ENCODE measurements around the gene NISCH. TPM values are rescaled to one million over a fixed set of nuclear protein-coding genes. Genes with fewer than 3 reads are reported as not detected.

Gene NISCH
- total RNA-seq, 2 experiments from 2014 or later: 73.8 to 75.0 TPM

DNA sequence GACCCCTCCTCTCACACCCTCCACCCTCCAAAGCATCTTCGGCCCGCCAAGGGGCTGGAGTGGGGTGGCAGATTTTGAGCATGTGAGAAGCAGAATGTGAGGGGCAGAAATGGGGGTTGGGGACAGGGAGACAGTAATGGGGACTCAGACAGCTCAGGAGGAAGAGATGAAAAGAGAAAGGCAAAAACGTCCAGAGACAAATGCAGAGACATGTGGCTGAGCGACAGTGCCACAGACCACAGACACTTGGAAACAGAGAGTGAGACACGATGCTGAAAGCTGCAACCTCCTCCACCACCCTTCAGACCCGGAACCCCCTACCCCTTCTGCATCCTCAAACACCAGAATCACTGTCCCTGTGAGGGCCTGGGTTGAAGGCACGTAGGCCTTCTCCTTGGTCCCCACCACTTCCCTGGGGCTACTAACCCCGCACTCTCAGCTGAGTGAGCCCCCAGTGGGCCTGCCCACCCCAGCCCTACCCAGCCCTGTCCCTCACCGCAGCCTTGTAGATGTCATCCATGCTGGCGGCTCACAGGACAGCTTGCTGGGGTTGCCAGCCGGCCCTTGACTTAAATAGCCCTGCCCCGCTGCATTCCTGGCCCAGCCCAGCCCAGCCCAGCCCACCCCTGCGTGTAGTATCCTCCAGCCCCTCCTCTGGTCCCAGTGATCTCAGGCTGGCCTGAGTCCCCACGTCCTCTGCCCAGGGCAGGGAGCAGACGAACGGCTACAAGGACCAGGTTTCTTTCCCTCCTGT lies 1.7 kb upstream of the NISCH start, which contains the start of gene TNNC1:
TNNC1 (minus strand) TSS at position 546 of the 754 bp plus-strand sequence; CDS start at position 520, 26 bp downstream.
- peak within 1 kb of the TSS; percentile 92 for H3K4me3 Mint-ChIP-seq
- POLR2A ChIA-PET: interaction anchor here (2.6 kb wide), 1 partner anchor 8 kb away, joined by 9 read pairs; the partner anchor contains the start of gene SEMA3G
- H3K27me3 Mint-ChIP-seq: no peaks in the 10 kb centered on the region
- H3K36me3 Mint-ChIP-seq (ENCODE audit: low read depth): peaks cover 20% of the 10 kb centered on the region
- H3K27ac Mint-ChIP-seq: peak within 1 kb of the TSS; percentile 70
- H3K9me3 Mint-ChIP-seq: no peaks in the 10 kb centered on the region
- CTCF ChIA-PET: interaction anchor here (1.0 to 10.9 kb wide), 3 partner anchors 8 to 41 kb away, joined by 3 to 151 read pairs (median 4); partner anchors contain the start of gene SEMA3G
- peaks cover 34% of the 10 kb centered on the region for H3K4me1 Mint-ChIP-seq
- DNase-seq: no peak

DNA sequence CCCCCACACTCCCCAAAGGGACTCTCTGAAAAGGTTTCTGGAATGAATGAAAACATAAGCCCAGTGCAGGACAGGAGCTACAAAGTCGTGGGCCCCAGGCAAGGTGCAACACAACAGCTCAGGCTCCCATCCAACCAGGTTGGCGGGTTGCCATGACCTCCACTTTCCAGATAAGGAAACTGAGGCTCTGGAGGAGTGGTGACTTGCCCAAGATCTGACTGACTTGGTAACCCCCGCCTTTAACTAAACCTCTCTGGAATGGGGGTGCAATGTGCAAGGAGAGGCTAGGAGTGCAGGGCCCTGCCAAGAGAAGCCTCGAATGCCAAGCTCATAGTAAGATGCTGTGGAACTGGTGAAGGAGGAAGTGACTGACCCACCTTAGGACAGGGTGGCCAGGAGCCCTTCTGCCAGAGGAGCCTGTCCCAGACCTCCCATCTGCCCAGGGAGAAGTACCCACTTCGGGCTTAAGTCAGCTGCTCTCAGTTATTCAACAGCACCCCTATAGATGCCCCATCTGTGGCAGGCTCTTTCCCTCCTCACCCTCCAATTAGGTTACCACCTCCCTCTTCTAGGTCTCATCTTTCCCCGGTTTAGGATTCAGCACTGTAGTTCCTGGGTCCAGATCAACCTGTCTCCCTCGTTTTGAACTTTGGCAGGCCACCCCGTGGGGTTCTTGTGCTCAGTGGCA lies 1.0 kb upstream of the NISCH start:
- ChIA-PET CTCF (interaction anchor here (1.0 to 1.6 kb wide), 2 partner anchors 9 to 42 kb away, joined by 3 to 4 read pairs; partner anchors contain the start of gene SEMA3G), POLR2A (interaction anchor here (0.6 to 2.6 kb wide), 2 partner anchors 9 to 214 kb away, joined by 3 to 9 read pairs; partner anchors contain the start of gene SEMA3G)

DNA sequence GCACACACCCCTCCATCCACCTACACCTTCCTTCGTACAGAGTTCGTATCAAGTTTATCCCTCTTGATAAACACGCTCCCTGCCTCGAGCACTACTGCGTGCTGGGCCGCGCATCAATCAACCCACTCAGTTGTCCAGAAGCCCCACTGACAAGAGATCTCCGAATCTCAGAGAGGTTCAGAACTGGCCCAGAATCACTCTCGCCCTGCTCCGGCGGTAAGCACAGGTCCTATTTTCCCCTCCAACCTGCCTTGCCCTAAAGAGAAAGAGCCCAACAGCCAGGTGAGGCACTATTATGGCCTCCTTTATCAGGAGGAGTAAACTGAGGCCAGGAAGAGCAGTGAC lies 494 bp upstream of the NISCH start:
- ChIA-PET CTCF (no interaction called here), POLR2A (interaction anchor here (0.6 to 2.6 kb wide), 2 partner anchors 9 to 214 kb away, joined by 3 to 9 read pairs; partner anchors contain the start of gene SEMA3G)
- Mint-ChIP-seq H3K9me3 (no peaks in the 10 kb centered on the region), H3K36me3 (ENCODE audit: low read depth) (peaks cover 24% of the 10 kb centered on the region), H3K27me3 (no peaks in the 10 kb centered on the region), H3K4me1 (peaks cover 34% of the 10 kb centered on the region), H3K4me3 (peak overlapping the region; percentile 92), H3K27ac (peak overlapping the region; percentile 70)
- no peak for DNase-seq

More for the DNA sequence above, 1.0 kb upstream of the NISCH start:
- Mint-ChIP-seq H3K27ac (peak overlapping the region; percentile 70), H3K9me3 (no peaks in the 10 kb centered on the region), H3K4me3 (peak overlapping the region; percentile 92), H3K27me3 (no peaks in the 10 kb centered on the region), H3K4me1 (peaks cover 34% of the 10 kb centered on the region), H3K36me3 (ENCODE audit: low read depth) (peaks cover 21% of the 10 kb centered on the region)
- DNase-seq: no peak

DNA sequence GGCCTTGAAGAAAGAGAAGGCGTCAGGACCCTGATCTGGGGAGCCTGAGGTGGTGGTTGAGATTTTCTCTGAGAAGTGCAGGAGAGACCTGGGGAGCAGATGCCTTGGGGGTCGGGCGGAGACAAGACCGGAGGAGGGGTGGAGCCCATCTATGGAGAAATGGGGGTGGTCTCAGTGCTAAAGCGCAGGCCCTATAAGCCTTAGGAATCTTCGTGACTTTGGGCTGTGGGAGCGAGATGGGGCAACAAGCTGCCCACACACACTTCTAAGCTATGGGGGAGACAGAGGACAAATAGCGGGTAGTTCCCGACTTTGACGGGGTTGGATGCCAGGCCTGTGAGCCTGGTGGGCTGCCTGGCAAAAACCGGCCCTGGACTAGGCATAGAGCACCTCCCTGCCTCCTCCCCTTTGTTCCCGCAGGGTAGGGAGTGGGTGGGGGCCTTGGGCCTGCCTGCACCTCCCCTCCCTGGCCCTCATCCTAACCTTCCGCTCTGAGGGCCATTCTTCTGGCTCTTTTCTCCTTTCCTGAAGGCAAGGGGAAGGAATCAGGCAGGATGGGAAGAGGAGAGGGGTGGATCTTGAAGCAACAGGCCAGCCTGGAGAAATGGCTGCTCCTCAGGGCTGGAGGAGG lies 880 bp downstream of the NISCH start:
- ChIA-PET CTCF (interaction anchor here (1.1 to 1.5 kb wide), 3 partner anchors 9 to 29 kb away, joined by 3 to 6 read pairs (median 3); partner anchors contain the start of gene SEMA3G), POLR2A (interaction anchor here (0.9 to 1.7 kb wide), 4 partner anchors 17 to 174 kb away, joined by 3 to 5 read pairs (median 4); no protein-coding TSS in a partner anchor)
- H3K36me3 Mint-ChIP-seq (ENCODE audit: low read depth): peaks cover 27% of the 10 kb centered on the region
- no peak for DNase-seq
- H3K4me3 Mint-ChIP-seq: peak overlapping the region; percentile 92
- peak overlapping the region; percentile 81 for H3K27ac Mint-ChIP-seq
- no peaks in the 10 kb centered on the region for H3K9me3 Mint-ChIP-seq
- H3K27me3 Mint-ChIP-seq: no peaks in the 10 kb centered on the region
- peaks cover 34% of the 10 kb centered on the region for H3K4me1 Mint-ChIP-seq

DNA sequence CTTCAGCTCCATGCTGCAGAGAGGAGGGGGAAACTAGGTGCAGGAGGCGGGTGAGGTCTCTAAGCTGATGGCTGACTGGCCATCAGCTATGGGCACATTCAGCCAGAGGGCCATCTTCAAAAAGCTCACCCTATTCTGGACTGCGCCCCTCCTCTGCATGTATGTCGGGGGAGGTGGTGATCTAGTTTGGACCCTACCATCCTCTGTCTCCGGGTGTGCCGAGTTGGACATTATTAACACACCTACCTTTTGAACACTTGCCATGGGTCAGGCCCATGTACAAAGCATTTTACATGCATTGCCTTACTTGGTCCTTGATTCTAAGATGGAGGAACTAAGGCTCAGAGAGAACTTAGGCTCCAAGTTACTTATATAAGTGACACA lies 1.4 kb downstream of the NISCH start:
- Mint-ChIP-seq H3K4me1 (peaks cover 34% of the 10 kb centered on the region), H3K9me3 (no peaks in the 10 kb centered on the region), H3K27ac (peak overlapping the region; percentile 69), H3K27me3 (no peaks in the 10 kb centered on the region), H3K36me3 (ENCODE audit: low read depth) (peaks cover 27% of the 10 kb centered on the region), H3K4me3 (peak overlapping the region; percentile 92)
- DNase-seq: no peak
- ChIA-PET CTCF (interaction anchor here (0.7 to 1.5 kb wide), 5 partner anchors 9 to 29 kb away, joined by 3 to 6 read pairs (median 3); partner anchors contain the start of gene SEMA3G), POLR2A (interaction anchor here (0.9 to 1.7 kb wide), 4 partner anchors 17 to 175 kb away, joined by 3 to 5 read pairs (median 4); no protein-coding TSS in a partner anchor)

DNA sequence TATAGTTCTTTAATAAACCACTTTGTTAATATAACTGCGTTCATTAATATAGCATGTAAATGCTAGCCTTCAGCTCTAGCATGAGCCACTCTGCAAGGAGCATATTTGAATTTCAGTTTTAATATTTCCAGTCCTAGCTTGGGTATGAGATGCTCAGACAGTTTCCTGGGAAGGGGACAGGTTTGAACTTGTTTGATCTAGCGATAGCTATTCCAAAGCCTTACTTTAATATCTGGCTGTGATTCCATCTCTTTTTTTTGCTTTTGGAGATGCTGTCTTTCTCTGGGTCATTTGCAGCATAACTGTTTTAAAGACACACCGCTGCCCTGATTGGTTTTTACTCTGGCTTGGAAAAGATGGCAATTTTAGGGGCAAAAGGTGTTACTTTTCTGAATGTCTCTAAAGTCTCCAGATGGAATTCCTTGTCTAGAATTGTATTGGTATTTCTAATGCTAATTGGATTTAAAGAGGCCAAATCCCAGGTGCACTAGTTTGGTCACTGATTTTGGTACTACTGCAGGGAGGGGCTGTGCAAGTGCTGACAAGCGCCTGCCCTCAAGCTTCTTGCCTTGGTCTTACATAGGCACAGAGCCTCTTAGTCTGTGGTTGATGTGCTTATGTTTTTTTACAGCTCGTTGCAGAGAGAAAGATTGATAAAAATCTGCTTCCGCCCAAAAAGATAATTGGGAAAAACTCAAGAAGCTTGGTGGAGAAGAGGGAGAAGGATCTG lies 2.8 kb downstream of the NISCH start:
- Mint-ChIP-seq H3K9me3 (no peaks in the 10 kb centered on the region), H3K27me3 (no peaks in the 10 kb centered on the region), H3K4me1 (peaks cover 38% of the 10 kb centered on the region), H3K36me3 (ENCODE audit: low read depth) (peaks cover 31% of the 10 kb centered on the region), H3K27ac (peak overlapping the region; percentile 40), H3K4me3 (no peak overlapping the region)
- no peak for DNase-seq
- ChIA-PET CTCF (interaction anchor here (0.9 to 1.7 kb wide), 3 partner anchors 11 to 46 kb away, joined by 4 to 12 read pairs (median 4); no protein-coding TSS in a partner anchor), POLR2A (interaction anchor here (1.2 kb wide), 1 partner anchor 10 kb away, joined by 4 read pairs; no protein-coding TSS in a partner anchor)

DNA sequence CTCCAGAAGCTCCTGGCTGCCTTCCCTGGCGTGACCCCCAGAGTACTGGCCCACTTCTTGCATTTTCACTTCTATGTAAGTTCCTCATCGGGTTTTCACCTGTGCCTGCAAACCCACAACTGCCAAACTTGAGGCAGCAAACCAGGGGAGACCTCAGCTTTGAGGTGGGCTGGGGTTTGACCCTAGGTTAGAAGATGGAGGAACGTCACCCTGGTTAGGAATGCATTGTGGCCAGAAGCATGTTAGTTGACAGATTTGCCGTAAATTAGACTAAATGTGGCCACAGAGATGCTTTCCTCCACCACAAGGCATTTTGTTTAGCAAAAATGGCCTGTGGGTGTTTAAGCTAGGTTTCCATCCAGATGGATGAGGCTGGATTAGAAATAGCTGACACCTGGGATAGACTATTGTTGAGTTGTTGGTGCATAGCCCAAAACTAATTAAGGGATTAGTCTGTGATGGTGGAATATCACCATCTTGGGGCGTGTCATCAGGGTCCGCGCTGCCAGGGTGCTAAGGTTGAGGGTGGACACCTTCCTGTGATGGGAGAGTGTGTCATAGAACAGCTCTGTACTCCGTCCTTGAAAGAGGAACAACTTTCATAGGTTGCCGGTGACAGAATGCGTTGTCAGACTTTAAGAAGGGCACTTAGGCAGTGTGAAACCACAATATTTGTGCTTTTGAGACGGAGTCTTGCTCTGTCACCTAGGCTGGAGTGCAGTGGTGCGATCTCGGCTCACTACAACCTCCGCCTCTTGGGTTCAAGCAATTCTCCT lies 3.6 kb downstream of the NISCH start:
- Mint-ChIP-seq H3K9me3 (no peaks in the 10 kb centered on the region), H3K4me1 (peaks cover 36% of the 10 kb centered on the region), H3K4me3 (no peak overlapping the region), H3K27ac (no peak overlapping the region), H3K27me3 (no peaks in the 10 kb centered on the region), H3K36me3 (ENCODE audit: low read depth) (peaks cover 33% of the 10 kb centered on the region)
- no peak for DNase-seq
- ChIA-PET POLR2A (no interaction called here), CTCF (interaction anchor here (0.6 to 1.7 kb wide), 2 partner anchors 11 to 47 kb away, joined by 3 to 12 read pairs; no protein-coding TSS in a partner anchor)

DNA sequence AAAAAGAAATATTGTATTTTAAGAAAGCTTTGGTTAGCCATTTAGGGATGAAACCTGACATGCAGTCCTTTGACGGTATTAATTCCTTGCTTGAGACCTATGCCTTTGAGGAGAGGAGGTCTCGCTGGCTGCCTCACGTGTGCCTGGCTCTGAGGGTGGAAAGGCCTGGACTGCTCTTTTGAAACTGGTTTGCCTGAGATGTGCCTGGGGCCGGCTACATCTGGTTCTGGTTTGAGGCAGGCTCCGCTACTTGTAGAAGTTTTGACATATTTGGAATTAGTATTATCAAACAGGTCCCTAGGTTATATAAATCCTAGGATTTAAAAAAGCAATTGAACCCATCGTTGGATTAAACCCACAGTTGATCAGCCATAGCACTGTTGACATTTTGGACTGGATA lies 6.5 kb downstream of the NISCH start:
- H3K9me3 Mint-ChIP-seq: no peaks in the 10 kb centered on the region
- CTCF ChIA-PET: no interaction called here
- POLR2A ChIA-PET: no interaction called here
- peaks cover 16% of the 10 kb centered on the region for H3K4me1 Mint-ChIP-seq
- H3K27me3 Mint-ChIP-seq: no peaks in the 10 kb centered on the region
- no peak for DNase-seq
- H3K36me3 Mint-ChIP-seq (ENCODE audit: low read depth): peaks cover 33% of the 10 kb centered on the region
- no peak overlapping the region for H3K4me3 Mint-ChIP-seq
- no peak overlapping the region for H3K27ac Mint-ChIP-seq

DNA sequence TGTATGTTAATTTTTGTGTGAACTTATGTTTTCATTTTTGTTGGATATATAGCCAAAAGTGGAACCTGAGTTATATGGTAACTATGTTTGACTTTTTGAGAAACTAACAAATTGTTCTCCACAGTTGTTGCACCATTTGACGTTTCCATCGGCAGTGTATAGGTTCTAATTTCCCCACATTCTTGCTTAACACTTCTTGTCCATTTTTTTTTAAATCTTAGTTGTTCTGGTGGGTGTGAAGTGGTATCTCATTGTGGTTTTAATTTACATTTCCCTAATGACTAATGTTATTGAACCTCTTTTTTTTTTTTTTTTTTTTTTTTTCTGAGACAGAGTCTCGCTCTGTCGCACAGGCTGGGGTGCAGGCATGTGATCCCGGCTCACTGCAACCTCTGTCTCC lies 8.0 kb downstream of the NISCH start:
- peaks cover 21% of the 10 kb centered on the region for H3K36me3 Mint-ChIP-seq (ENCODE audit: low read depth)
- DNase-seq: no peak
- CTCF ChIA-PET: no interaction called here
- POLR2A ChIA-PET: interaction anchor here (0.6 kb wide), 1 partner anchor 21 kb away, joined by 4 read pairs; no protein-coding TSS in a partner anchor
- H3K27me3 Mint-ChIP-seq: no peaks in the 10 kb centered on the region
- no peaks in the 10 kb centered on the region for H3K9me3 Mint-ChIP-seq
- H3K27ac Mint-ChIP-seq: no peak overlapping the region
- H3K4me3 Mint-ChIP-seq: no peak overlapping the region
- peaks cover 5% of the 10 kb centered on the region for H3K4me1 Mint-ChIP-seq

DNA sequence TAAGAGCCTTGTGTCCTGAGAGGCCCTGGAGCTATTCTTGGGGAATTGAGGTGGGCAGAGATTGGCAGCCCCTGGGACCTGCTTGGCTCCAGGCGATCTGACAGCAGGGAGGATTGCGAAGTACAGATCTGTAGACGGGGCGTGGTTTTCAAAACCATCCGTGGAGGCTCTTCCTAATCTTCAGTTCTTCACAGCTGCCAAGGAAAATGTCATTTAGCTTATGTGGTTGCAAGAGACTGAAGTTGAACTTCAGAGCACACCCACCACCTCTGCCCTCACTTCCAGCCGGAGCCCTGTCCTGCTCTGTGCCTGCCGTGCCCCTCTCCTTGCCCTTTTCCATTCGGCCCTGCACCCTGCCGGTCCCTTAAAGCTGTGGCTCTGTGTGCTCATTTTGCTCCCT lies 12.9 kb downstream of the NISCH start:
- Mint-ChIP-seq H3K9me3 (no peaks in the 10 kb centered on the region), H3K36me3 (ENCODE audit: low read depth) (peaks cover 23% of the 10 kb centered on the region), H3K4me1 (peaks cover under 1% of the 10 kb centered on the region), H3K27ac (no peak overlapping the region), H3K27me3 (no peaks in the 10 kb centered on the region), H3K4me3 (no peak overlapping the region)
- DNase-seq: no peak
- POLR2A ChIA-PET: no interaction called here
- CTCF ChIA-PET: no interaction called here

DNA sequence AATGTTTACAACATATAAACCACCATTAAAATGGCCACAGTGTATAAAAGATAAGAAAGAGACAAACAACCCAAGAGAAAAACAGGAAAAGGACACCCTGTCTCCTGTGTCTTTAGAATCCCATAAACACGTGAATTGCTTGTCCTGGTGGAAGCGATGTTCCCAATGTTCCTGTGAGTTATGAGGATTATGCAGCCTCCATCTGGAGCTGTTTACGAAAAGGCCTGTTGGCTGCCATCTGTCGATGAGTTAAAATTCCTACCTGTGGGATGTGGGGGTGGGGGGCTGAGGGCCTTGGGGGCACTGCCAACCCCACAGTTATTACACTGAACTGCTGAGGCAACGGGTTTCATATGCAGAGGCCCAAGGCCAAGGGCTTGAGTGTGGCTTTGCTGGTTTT lies 13.6 kb downstream of the NISCH start:
- no peaks in the 10 kb centered on the region for H3K9me3 Mint-ChIP-seq
- H3K36me3 Mint-ChIP-seq (ENCODE audit: low read depth): peaks cover 27% of the 10 kb centered on the region
- DNase-seq: no peak
- H3K27me3 Mint-ChIP-seq: no peaks in the 10 kb centered on the region
- no peak overlapping the region for H3K27ac Mint-ChIP-seq
- POLR2A ChIA-PET: no interaction called here
- CTCF ChIA-PET: interaction anchor here (1.2 kb wide), 1 partner anchor 40 kb away, joined by 3 read pairs; no protein-coding TSS in a partner anchor
- H3K4me3 Mint-ChIP-seq: no peak overlapping the region
- H3K4me1 Mint-ChIP-seq: no peaks in the 10 kb centered on the region

Data from activated CD4-positive, alpha-beta memory T cell treated with anti-CD3 and anti-CD28 coated beads, Interleukin-2, amount 10 ng/mL, durations not matched to agents 7 days and 5 days (primary cell).